ENCODE measurements around the gene CD3D. TPM values are rescaled to one million over a fixed set of nuclear protein-coding genes. Genes with fewer than 3 reads are reported as not detected.

CD3D gene
- total RNA-seq, 4 donors from 2014 or later: 15.4 to 26.6 (median 21.1) TPM

GRCh38 chr11:118375978-118376377 lies 33.5 kb upstream of the CD3D start:
- H3K4me1 ChIP-seq: no peaks in the 10 kb centered on the region
- TF ChIP-seq POLR2A (IDR thresholded peaks at IDR 0.05) (no peak), CTCF (IDR thresholded peaks at IDR 0.05) (no peak)
- no peak for DNase-seq
- H3K9me3 ChIP-seq: no peaks in the 10 kb centered on the region
- no peak overlapping the region for H3K4me3 ChIP-seq
- H3K27me3 ChIP-seq: no peaks in the 10 kb centered on the region
- H3K36me3 ChIP-seq: peaks cover 0 to 96% (median 0%) of the 10 kb centered on the region in 3 donors
- no peak overlapping the region for H3K27ac ChIP-seq

GRCh38 chr11:118374729-118375128 lies 32.2 kb upstream of the CD3D start:
- no peak for DNase-seq
- TF ChIP-seq CTCF (IDR thresholded peaks at IDR 0.05) (no peak), POLR2A (IDR thresholded peaks at IDR 0.05) (no peak)
- Histone ChIP-seq H3K27me3 (no peaks in the 10 kb centered on the region), H3K4me1 (no peaks in the 10 kb centered on the region), H3K4me3 (no peak overlapping the region), H3K9me3 (no peaks in the 10 kb centered on the region), H3K27ac (no peak overlapping the region), H3K36me3 (peaks cover 0 to 98% (median 0%) of the 10 kb centered on the region in 3 donors)

- no peak overlapping the region for H3K4me3 ChIP-seq
- no peaks in the 10 kb centered on the region for H3K9me3 ChIP-seq
- peaks cover 0 to 98% (median 0%) of the 10 kb centered on the region in 3 donors for H3K36me3 ChIP-seq
- H3K4me1 ChIP-seq: no peaks in the 10 kb centered on the region
- no peak for DNase-seq
- TF ChIP-seq POLR2A (IDR thresholded peaks at IDR 0.05) (no peak), CTCF (IDR thresholded peaks at IDR 0.05) (no peak)
- H3K27me3 ChIP-seq: no peaks in the 10 kb centered on the region
- H3K27ac ChIP-seq: no peak overlapping the region
Measured at GRCh38 chr11:118373871-118374270, 31.4 kb upstream of the CD3D start.

GRCh38 chr11:118373263-118373662 lies 30.8 kb upstream of the CD3D start:
- Histone ChIP-seq H3K27ac (no peak overlapping the region), H3K27me3 (no peaks in the 10 kb centered on the region), H3K9me3 (no peaks in the 10 kb centered on the region), H3K4me3 (no peak overlapping the region), H3K36me3 (peaks cover 0 to 98% (median 0%) of the 10 kb centered on the region in 3 donors), H3K4me1 (no peaks in the 10 kb centered on the region)
- no peak for DNase-seq
- TF ChIP-seq CTCF (IDR thresholded peaks at IDR 0.05) (no peak), POLR2A (IDR thresholded peaks at IDR 0.05) (no peak)

- no peak overlapping the region for H3K27ac ChIP-seq
- DNase-seq: no peak
- no peak overlapping the region for H3K4me3 ChIP-seq
- H3K36me3 ChIP-seq: peaks cover 0 to 96% (median 0%) of the 10 kb centered on the region in 3 donors
- no peaks in the 10 kb centered on the region for H3K9me3 ChIP-seq
- no peaks in the 10 kb centered on the region for H3K4me1 ChIP-seq
- no peak for TF ChIP-seq POLR2A (IDR thresholded peaks at IDR 0.05)
- TF ChIP-seq CTCF (IDR thresholded peaks at IDR 0.05): no peak
- no peaks in the 10 kb centered on the region for H3K27me3 ChIP-seq
Measured at GRCh38 chr11:118370774-118371173, 28.3 kb upstream of the CD3D start.

GRCh38 chr11:118366287-118366686 lies 23.8 kb upstream of the CD3D start:
- peaks cover 0 to 64% (median 0%) of the 10 kb centered on the region in 3 donors for H3K36me3 ChIP-seq
- H3K9me3 ChIP-seq: no peaks in the 10 kb centered on the region
- no peak for TF ChIP-seq POLR2A (IDR thresholded peaks at IDR 0.05)
- TF ChIP-seq CTCF (IDR thresholded peaks at IDR 0.05): no peak
- H3K4me3 ChIP-seq: no peak overlapping the region
- H3K27ac ChIP-seq: no peak overlapping the region
- H3K4me1 ChIP-seq: peaks cover 0 to 8% (median 0%) of the 10 kb centered on the region in 4 donors
- DNase-seq: no peak
- H3K27me3 ChIP-seq: no peaks in the 10 kb centered on the region
